Measurements from ENCODE around the gene OLFML2A.

OLFML2A gene

DNA sequence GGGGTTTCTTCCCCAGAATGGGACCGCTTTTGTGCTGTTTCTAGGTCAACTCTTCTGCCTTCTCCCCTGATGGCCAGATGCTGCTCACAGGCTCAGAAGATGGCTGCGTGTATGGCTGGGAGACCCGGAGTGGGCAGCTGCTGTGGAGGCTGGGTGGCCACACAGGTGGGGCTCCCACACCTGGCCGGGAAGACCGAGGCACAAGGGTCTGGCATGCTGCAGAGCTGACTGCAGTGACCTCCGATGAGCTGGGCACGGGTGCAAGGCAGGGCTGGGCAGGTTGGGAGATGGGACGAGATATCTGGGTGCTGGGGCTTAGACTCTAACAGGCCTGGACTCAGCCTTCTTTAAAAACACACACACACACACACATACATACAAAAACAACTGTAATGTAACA is 77.2 kb downstream of the OLFML2A start:
- no peak for DNase-seq (ENCODE audit: low spot score)

- no peak for DNase-seq (ENCODE audit: low spot score)
Measured at GRCh38 chr9:124854822-124855221, 77.9 kb downstream of the OLFML2A start.

DNA sequence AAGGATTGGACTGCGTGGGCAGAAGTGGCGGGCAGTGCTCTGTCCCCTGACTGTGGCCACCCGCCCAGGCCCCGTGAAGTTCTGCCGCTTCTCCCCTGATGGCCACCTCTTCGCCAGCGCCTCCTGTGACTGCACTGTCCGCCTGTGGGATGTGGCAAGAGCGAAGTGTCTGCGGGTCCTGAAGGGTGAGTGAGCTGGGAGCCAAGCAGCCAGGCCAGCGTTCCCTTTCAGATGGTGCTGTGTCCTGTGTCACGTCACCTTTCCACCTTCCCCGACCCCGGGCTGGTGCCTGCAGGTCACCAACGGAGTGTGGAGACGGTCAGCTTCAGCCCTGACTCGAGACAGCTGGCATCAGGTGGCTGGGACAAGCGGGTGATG is 78.6 kb downstream of the OLFML2A start:
- DNase-seq (ENCODE audit: low spot score): no peak

GRCh38 chr9:124855944-124856765 is 79.2 kb downstream of the OLFML2A start:
- DNase-seq (ENCODE audit: low spot score): no peak

- no peak for DNase-seq (ENCODE audit: low spot score)
Measured at GRCh38 chr9:124857533-124858162, 80.7 kb downstream of the OLFML2A start.

DNA sequence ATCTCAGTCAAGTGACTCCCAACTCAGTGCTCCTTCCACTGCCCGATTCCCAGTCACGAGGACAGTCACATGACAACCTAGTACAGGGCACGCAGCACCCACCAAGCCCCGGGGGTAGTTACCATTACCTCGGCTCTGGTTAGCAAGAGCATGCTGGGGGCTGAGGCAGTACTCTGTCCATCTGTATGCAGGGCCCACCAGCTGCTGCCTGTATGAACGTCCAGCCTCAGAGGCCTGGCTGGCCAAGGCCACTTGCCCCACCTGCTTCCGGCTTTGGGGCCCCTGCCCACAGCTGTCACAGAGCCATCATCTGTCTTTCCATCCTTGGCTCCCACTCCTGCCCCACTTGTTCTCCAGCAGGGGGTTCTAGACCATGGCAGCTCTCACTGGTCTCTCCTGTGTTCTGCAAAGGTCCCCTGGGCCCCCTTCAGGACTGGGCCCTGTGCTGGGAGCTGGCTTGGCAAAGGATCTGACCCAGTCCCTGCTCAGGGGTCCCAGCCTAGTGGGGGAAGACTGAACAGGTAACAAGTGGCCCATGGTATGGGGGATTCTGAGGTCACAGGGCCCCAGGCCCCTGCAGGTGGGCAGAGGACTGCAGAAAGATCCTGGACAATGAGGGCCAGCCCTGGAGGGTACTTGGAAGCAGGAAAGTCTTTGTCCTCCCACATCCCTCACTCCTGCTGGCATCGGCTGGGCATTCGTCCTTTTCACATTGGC is 81.6 kb downstream of the OLFML2A start:
- DNase-seq (ENCODE audit: low spot score): no peak

GRCh38 chr9:124859803-124860581 is 83.1 kb downstream of the OLFML2A start:
- no peak for DNase-seq (ENCODE audit: low spot score)

DNA sequence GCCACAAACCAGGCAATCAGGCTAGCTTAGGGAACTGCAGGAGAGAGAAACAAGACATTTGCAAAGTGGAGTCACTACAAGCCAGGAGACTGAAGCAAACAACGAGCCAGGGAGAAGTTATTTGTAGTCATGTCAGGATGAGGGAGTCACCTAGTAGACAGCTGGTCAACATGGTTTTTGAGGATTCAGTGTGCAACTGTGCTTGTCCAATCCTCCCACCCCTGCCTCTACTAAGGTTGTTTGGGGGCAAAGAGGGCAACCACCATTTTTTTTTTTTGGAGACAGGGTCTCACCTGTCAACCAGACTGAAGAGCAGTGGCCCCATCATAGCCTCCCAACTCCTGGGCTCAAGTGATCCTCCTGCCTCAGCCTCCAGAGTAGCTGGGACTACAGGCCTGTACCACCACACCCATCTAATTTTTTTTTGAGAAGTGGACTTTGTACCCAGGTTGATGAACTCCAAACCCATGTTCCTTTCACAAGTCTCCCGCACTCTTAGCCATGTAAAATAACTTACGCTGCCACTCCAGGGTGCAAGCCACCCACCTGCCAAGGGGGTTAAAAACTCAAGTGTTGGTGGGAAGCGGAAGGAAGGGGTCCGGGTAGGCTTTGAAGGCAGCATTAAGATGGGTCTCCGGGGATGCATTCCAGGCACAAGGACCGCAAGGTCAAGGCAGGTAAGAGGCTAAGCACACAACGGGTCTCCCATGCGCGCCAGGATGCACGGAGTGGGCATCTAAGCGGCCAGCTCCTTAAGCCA is 83.8 kb downstream of the OLFML2A start:
- no peak for DNase-seq (ENCODE audit: low spot score)

DNA sequence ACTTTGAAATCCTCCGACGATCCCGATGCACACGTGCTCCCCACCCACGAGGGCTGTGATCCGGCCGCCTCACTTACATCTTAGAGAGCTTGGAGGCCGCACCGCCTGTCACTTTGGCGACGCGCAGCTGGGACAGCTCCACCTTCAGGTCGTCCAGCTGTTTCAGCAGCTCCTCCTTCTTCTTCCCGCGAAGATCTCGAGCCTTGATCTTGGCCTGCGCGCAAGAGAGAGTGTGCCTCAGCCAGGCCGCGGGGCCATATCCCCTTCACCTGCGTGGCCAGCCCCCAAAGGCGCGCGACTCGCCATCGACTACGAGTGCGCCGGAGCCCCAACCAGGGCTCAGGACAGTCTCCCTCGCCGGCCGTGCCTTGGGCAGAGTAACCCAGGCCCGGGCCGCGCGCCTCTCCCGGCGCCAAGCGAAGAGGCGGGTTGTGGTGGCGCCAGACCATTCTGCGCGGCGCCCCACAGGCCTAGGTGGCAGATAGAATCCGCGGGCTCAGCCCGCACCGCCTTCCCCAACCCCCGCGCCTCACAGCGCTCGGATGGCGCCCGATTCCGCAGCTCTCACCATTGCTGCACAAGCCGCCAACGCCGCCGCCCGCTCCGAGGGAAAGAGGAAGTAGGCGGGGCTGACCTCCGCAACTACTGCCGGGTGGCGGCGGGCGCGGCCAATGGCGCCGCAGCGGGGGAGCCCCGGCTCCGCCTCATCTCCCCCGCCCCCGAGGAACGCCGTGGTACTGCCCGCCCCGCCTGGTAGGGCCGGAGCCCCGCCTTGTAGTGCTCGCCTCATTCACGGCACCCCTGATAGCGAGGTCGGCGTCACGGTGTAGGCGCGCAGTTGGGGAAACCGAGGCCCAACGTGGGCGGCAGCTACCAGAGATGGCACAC is 84.7 kb downstream of the OLFML2A start, which contains the start of the genes ARPC5L and RPL35:
TSS of gene ARPC5L (plus strand) at position 789 of the 888 bp plus-strand sequence. CDS start 7,161 bp downstream, outside the sequence.
TSS of gene RPL35 (minus strand) at position 616 of the 888 bp plus-strand sequence. CDS start at position 571, 45 bp downstream.
- peak; percentile 87 for DNase-seq (ENCODE audit: low spot score)

DNA sequence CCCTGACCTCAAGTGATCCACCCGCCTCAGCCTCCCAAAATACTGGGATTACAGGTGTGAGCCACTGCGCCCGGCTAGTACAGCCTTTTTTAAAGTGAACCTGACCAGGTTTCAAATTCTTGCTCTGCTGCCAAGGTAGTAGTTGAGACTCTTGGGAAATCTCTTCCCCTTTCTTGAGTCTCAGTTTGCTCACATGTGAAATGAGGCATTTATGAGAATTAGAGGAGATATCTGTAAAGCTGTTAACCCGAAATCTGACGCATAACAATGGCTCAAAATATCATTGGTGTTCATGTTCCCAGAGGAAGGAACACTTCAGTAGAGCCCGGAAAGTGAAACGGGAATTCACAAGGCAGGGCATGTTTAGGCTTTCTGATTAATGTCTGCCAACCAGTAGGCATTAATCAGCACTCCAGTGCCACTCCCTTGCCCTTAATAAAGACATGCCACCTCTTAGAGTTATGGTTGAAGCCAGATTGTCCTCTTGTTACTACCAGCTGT is 86.5 kb downstream of the OLFML2A start:
- DNase-seq (ENCODE audit: low spot score): no peak

Data from kidney capillary endothelial cell (primary cell).